NCI-H82 treated with DMSO at 0.1 percent for 48 hours (cell line): ENCODE results near the gene FGGY.
"Not testable (repeated sequence)": the region's sequence is repeated elsewhere in the genome, so short reads cannot be mapped to it uniquely, and the experiment has no call there.

Experiments used
- DNase-seq: peaks from one replicate; lab custom pipeline; 2025; ENCODE audit not compliant: unreplicated experiment; lab: John Stamatoyannopoulos, UW

Gene FGGY

GRCh38 chr1:59288046-59288445 is 8.8 kb upstream of the FGGY start:
- no peak for DNase-seq

DNA sequence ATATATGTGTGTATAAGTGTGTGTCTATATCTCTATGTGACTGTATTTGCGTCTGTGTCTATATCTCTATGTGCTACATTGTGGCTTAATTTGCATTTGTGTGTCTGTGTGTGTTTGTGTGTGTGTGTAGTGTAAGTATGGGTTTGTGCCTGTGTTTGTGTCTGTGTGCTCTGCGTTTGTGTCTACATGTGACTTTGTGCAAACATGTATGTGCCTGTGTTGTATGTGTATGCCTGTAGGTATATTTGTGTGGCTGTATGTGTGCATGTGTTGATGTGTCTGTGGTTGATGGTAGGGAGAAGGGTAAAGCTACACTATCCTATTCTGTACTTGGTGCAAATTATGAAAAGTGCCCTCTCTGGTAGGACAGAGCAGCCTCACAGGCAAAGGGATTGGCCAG is 7.3 kb upstream of the FGGY start:
- DNase-seq, result no peak

GRCh38 chr1:59290193-59290949 is 6.5 kb upstream of the FGGY start:
- no peak for DNase-seq

DNA sequence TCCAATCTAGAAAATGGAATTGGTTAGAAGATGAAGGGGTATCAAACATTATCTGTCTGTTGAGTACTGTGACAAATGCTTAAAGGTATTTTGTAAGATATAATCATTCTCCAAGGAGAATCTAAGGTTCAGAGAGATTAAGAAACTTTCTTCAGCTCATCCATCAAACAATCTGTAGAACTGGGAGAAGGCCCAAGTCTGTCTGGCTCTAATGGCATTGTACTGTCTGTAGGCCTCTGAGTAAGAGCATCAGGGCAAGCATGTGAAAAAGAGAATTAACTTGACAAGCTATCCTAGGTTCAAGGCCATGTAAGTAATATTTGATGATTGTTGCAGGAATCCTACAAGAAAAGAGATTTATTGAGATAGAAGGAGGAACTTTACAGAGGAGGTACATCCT is 5.3 kb upstream of the FGGY start:
- DNase-seq, result no peak

DNA sequence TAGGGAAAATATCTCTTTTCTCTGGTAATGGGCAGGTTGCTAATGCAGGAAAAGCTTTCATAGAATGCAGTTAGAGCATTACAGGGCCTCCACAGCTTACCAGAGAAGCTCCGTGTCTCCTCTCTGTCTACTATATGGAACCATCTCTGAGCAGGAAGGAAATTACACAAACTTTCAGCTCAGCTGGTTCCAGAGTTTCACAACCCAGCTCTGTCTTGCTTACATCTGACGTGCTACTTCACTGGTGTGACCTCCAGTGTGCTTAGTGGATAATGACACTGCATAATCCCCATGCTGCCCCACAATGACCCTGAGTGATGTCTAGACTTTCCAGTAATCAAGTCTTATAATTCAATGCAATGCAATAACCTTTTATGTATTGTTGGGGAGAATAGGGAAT is 4.3 kb upstream of the FGGY start:
- peak; percentile 20 for DNase-seq

DNA sequence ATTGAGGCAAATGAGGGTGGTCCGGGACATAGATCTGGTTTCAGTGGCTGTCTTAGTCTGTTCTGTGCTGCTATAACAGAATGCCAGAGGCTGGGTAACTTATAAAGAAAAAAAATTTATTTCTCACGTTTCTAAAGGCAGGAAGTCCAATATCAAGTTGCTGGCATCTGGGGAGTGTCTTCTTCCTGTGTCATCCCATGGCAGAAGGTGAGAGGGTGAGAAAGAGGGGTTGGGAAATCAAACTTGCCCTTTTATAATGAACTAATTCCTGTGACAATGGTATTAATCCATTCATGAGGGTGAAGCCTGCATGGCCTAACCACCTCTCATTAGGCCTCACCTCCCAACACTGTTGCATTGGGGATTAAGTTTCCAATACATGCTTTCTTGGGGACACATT is 3.7 kb upstream of the FGGY start:
- no peak for DNase-seq

- DNase-seq, result no peak
Observed at GRCh38 chr1:59293849-59294248, 3.0 kb upstream of the FGGY start.

DNA sequence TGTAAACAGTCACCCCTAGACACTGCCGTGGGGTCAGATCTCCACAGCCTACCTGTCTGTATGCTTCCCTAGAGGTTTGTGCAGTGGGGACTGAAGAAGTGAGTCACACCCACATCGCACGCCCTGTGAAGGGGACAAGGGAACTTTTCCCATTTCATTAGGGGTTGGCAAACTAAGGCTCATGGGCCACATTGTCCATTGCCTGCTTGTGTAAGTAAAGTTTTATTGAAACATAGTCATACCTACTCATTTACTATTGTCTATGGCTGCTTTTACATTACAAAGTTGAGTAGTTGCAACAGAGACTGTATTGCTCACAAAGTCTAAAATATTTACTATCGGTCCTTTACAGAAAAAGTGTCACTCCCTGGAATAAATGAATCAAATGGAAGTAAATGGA is 2.5 kb upstream of the FGGY start:
- no peak for DNase-seq

- no peak for DNase-seq
Observed at GRCh38 chr1:59295618-59296017, 1.3 kb upstream of the FGGY start.

- peak; percentile 16 for DNase-seq
Observed at GRCh38 chr1:59298026-59298583, 1.2 kb downstream of the FGGY start.

DNA sequence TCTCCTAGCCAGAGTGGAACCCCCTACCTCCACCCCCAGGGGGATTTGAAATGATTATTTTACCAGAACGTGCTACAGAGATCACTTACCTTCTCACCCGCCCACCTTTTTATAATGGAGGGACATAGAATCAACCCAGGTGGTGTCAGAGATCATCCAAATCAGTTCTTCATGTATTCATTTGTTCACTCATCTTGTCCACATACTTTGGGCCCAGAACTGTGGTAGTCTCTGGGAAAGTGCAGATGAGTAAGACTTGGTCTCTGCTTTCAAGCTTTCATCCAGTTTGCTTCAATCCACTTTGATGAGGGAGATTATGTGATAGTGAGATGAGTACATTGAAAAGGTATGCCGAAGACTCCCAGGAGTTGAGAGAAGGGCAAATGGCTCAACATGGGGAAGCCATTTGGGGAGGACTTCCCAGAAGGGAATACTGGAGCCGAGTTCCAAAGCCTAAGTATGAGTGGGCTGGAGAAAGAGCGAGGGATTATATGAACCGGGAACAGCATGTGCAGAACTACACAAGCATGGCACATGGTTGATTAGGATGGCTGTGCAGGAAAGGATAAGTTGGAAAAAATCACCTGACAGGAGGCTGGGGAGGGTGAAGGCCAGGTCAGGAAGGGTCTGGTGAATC is 1.9 kb downstream of the FGGY start:
- peak; percentile 30 for DNase-seq

GRCh38 chr1:59299670-59300069 is 2.8 kb downstream of the FGGY start:
- not testable (repeated sequence) for DNase-seq

GRCh38 chr1:59302297-59302696 is 5.4 kb downstream of the FGGY start:
- no peak for DNase-seq

DNA sequence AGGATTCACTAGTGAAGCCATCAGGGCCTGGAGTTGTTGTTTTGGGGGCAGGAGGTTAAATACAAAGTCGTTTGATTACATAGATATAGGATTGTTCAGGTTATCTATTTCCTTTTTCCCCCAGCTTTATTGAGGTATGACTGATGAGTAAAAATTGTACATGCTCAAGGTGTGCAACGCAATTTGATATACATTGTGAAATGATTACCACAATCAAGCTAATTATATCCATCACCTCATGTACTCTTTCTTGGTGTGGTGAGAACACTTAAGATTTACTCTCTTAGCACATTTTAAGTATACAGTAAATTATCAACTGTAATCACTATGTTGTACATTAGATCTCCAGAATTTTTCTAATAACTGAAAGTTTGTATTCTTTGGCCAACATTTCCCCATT is 6.0 kb downstream of the FGGY start:
- DNase-seq, result no peak

GRCh38 chr1:59305188-59305587 is 8.3 kb downstream of the FGGY start:
- DNase-seq, result no peak

- no peak for DNase-seq
Observed at GRCh38 chr1:59307591-59307990, 10.7 kb downstream of the FGGY start.

GRCh38 chr1:59308839-59309238 is 11.9 kb downstream of the FGGY start:
- DNase-seq, result no peak

DNA sequence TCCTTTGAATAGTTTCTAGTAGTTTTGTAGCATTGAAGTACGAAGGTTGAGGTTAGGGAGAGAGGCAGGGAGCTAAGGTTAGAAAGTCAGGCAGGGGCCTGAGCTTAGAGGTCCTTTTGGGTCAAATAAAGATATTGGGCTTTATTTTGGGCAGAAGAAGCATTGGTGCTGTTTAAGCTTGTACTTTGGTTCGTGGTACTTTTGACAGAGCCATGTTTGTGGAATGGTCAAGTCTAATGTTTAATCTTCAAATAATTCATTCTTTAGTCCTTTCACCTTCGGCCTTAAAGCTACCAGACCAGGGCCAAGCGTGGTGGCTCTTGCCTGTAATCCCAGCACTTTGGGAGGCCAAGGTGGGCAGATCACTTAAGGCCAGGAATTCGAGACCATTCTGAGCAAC is 12.5 kb downstream of the FGGY start:
- DNase-seq, result no peak

DNA sequence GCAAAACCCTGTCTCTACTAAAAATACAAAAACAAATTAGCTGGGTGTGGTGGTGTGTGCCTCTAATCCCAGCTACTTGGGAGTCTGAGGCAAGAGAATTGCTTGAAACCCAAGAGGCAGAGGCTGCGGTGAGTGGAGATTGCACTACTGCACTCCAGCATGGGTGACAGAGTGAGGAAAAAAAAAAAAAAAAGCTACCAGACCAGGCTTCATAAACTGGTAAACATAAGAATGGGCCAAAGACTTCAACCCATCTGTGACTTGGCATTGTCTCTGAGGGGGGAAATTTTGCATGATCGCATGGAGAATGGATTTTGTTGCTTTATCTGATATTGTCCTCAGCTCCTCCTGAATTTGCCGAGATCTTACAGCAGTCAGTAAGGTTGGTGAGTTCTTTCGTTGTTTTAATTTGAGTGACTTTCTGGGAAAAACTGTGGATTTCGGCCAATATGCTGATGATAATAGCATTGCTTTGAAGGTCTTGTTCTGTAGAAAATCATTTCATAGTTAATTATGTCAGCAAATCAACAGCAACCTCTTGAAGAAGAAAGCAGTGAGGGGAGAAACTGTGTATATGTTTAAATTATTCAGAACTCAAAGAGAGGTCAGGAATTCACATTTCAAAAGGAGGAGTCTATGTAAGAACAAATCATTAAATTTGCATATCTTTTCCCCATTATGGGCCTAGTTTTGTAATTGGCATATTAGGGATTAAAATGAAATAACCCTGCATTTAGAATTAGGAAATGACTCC is 13.1 kb downstream of the FGGY start:
- DNase-seq, result no peak

DNA sequence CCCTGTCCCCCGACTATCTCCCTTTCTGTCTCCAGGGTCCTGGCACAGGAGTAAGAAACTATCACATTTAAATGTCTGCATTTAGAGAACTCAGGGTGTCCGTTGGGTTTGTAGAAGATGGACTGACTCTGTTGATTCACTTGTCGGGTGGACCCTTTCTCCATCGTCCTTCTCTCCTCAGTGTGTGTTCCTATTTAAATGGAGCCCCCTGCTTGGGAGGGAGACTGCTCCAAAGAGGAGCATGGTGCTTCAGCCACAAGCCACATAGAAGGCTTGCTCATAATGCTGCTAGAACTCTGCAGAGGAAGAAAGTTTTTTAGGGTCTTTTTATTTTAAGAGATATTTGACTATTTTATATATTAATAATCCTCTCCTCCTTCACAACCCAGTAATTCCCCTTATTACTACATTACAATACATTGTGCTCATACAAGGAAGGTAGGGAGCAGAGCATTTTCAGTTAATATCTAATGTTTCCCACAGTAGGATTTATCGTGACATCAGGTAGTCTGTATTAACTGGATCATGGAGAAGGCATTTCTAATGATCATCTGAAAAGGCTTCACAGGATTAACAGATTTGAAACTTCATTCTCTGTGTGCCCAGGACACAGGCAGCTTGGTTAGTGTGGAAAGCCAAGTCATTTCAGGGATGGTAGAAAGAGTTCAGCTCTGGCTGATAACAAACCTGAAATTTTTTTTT is 13.8 kb downstream of the FGGY start:
- peak; percentile 39 for DNase-seq
